ENCODE measurements around the gene CFAP68. TPM values are rescaled to one million over a fixed set of nuclear protein-coding genes. Genes with fewer than 3 reads are reported as not detected.
A peak's percentile ranks its signal among the peaks of the same experiment; 100 is the strongest.

Gene CFAP68
- total and polyA plus RNA-seq, 2 experiments from 2014 or later: 9.9 to 20.2 TPM

- peak overlapping the region; percentile 47; the same call in 1 of the 2 replicates for H2AFZ ChIP-seq
- in situ Hi-C loops (cut with MboI): no loop called here
- peaks cover 44% of the 10 kb centered on the region for H3F3A ChIP-seq (ENCODE audit: insufficient read depth)
- no peaks in the 10 kb centered on the region for H3K9me2 ChIP-seq (ENCODE audit: insufficient read depth)
- H3K27ac ChIP-seq: no peak overlapping the region
- no peak overlapping the region for H3K9ac ChIP-seq
- DNase-seq: no peak
- 88 to 92% methylated on average over 1 of the region's 1 CpG for WGBS, 2 experiments (ENCODE audit: low coverage in 1 of 2, low lambda C conversion rate in 2 of 2, missing lambda C conversion rate in 2 of 2)
- H3K36me3 ChIP-seq (ENCODE audit: low read depth): 0 out of 2 replicates have a peak, but pooled peaks cover 6% of the 10 kb centered on the region
- peaks cover 16% of the 10 kb centered on the region for H3K4me1 ChIP-seq (ENCODE audit: insufficient read depth)
- no peak overlapping the region for H3K4me2 ChIP-seq (ENCODE audit: unreplicated experiment)
- no peaks in the 10 kb centered on the region for H3K9me3 ChIP-seq (ENCODE audit: low read depth)
- no peaks in the 10 kb centered on the region for H4K20me1 ChIP-seq (ENCODE audit: insufficient read depth)
- H3K27me3 ChIP-seq (replicated peaks; ENCODE audit: insufficient read depth): no peaks in the 10 kb centered on the region
- no peak overlapping the region for H3K4me3 ChIP-seq
- no peak for TF ChIP-seq EZH2phosphoT487 (IDR thresholded peaks at IDR 0.05; ENCODE audit: insufficient read depth, low read depth)
- TF ChIP-seq EZH2 (IDR thresholded peaks at IDR 0.05; ENCODE audit: insufficient read depth, poor library complexity, severe bottlenecking): no peak
- 0 out of 2 replicates have a peak, but pooled peaks cover 9% of the 10 kb centered on the region for H3K79me2 ChIP-seq (ENCODE audit: insufficient read depth)
Observed at GRCh38 chr11:111906680-111907079, 27.3 kb downstream of the CFAP68 start.

- Histone ChIP-seq H3K9ac (no peak overlapping the region), H3K27ac (no peak overlapping the region), H3K4me2 (ENCODE audit: unreplicated experiment) (no peak overlapping the region), H2AFZ (no peak overlapping the region), H3K9me3 (ENCODE audit: low read depth) (no peaks in the 10 kb centered on the region), H3K79me2 (ENCODE audit: insufficient read depth) (peaks cover 16% of the 10 kb centered on the region), H3K4me3 (no peak overlapping the region), H3F3A (ENCODE audit: insufficient read depth) (peaks cover 49% of the 10 kb centered on the region), H3K36me3 (ENCODE audit: low read depth) (0 out of 2 replicates have a peak, but pooled peaks cover 6% of the 10 kb centered on the region), H4K20me1 (ENCODE audit: insufficient read depth) (no peaks in the 10 kb centered on the region), H3K4me1 (ENCODE audit: insufficient read depth) (peaks cover 26% of the 10 kb centered on the region), H3K27me3 (replicated peaks; ENCODE audit: insufficient read depth) (no peaks in the 10 kb centered on the region), H3K9me2 (ENCODE audit: insufficient read depth) (no peaks in the 10 kb centered on the region)
- in situ Hi-C loops (cut with MboI): no loop called here
- DNase-seq: no peak
- TF ChIP-seq EZH2phosphoT487 (IDR thresholded peaks at IDR 0.05; ENCODE audit: insufficient read depth, low read depth) (no peak), EZH2 (IDR thresholded peaks at IDR 0.05; ENCODE audit: insufficient read depth, poor library complexity, severe bottlenecking) (no peak)
- WGBS, 2 experiments (ENCODE audit: low coverage in 1 of 2, low lambda C conversion rate in 2 of 2, missing lambda C conversion rate in 2 of 2): 85 to 88% methylated on average over 5 of the region's 5 CpGs
Observed at GRCh38 chr11:111908639-111909305, 29.4 kb downstream of the CFAP68 start.

- DNase-seq: no peak
- no peak for TF ChIP-seq EZH2 (IDR thresholded peaks at IDR 0.05; ENCODE audit: insufficient read depth, poor library complexity, severe bottlenecking)
- no peak for TF ChIP-seq EZH2phosphoT487 (IDR thresholded peaks at IDR 0.05; ENCODE audit: insufficient read depth, low read depth)
- H3K4me1 ChIP-seq (ENCODE audit: insufficient read depth): peaks cover 30% of the 10 kb centered on the region
- 84 to 88% methylated on average over 5 of the region's 5 CpGs for WGBS, 2 experiments (ENCODE audit: low coverage in 1 of 2, low lambda C conversion rate in 2 of 2, missing lambda C conversion rate in 2 of 2)
- no peaks in the 10 kb centered on the region for H3K27me3 ChIP-seq (replicated peaks; ENCODE audit: insufficient read depth)
- H3K4me3 ChIP-seq: peak overlapping the region; percentile 65; the same call in 1 of the 2 replicates
- H3F3A ChIP-seq (ENCODE audit: insufficient read depth): peaks cover 49% of the 10 kb centered on the region
- peak overlapping the region; percentile 79 for H3K4me2 ChIP-seq (ENCODE audit: unreplicated experiment)
- in situ Hi-C loops (cut with MboI): no loop called here
- H3K9ac ChIP-seq: no peak overlapping the region
- no peaks in the 10 kb centered on the region for H4K20me1 ChIP-seq (ENCODE audit: insufficient read depth)
- no peaks in the 10 kb centered on the region for H3K9me2 ChIP-seq (ENCODE audit: insufficient read depth)
- H3K27ac ChIP-seq: peak overlapping the region; percentile 95; the same call in 1 of the 2 replicates
- H3K9me3 ChIP-seq (ENCODE audit: low read depth): no peaks in the 10 kb centered on the region
- peaks cover 19% of the 10 kb centered on the region for H3K79me2 ChIP-seq (ENCODE audit: insufficient read depth)
- 0 out of 2 replicates have a peak, but pooled peaks cover 6% of the 10 kb centered on the region for H3K36me3 ChIP-seq (ENCODE audit: low read depth)
- no peak overlapping the region for H2AFZ ChIP-seq
Observed at GRCh38 chr11:111909378-111909777, 30.0 kb downstream of the CFAP68 start.

- Histone ChIP-seq H3K9me3 (ENCODE audit: low read depth) (no peaks in the 10 kb centered on the region), H3F3A (ENCODE audit: insufficient read depth) (peaks cover 49% of the 10 kb centered on the region), H3K9ac (peak overlapping the region; percentile 81), H3K27me3 (replicated peaks; ENCODE audit: insufficient read depth) (no peaks in the 10 kb centered on the region), H3K9me2 (ENCODE audit: insufficient read depth) (no peaks in the 10 kb centered on the region), H2AFZ (peak overlapping the region; percentile 68; the same call in 1 of the 2 replicates), H3K4me3 (peak overlapping the region; percentile 65), H3K79me2 (ENCODE audit: insufficient read depth) (peaks cover 31% of the 10 kb centered on the region), H3K4me1 (ENCODE audit: insufficient read depth) (peaks cover 38% of the 10 kb centered on the region), H4K20me1 (ENCODE audit: insufficient read depth) (no peaks in the 10 kb centered on the region), H3K36me3 (ENCODE audit: low read depth) (0 out of 2 replicates have a peak, but pooled peaks cover 6% of the 10 kb centered on the region), H3K27ac (peak overlapping the region; percentile 95), H3K4me2 (ENCODE audit: unreplicated experiment) (peak overlapping the region; percentile 79)
- in situ Hi-C loops (cut with MboI): no loop called here
- peak; percentile 77 for DNase-seq
- WGBS, 2 experiments (ENCODE audit: low coverage in 1 of 2, low lambda C conversion rate in 2 of 2, missing lambda C conversion rate in 2 of 2): 22 to 23% methylated on average over 9 of the region's 9 CpGs
- no peak for TF ChIP-seq EZH2 (IDR thresholded peaks at IDR 0.05; ENCODE audit: insufficient read depth, poor library complexity, severe bottlenecking)
- TF ChIP-seq EZH2phosphoT487 (IDR thresholded peaks at IDR 0.05; ENCODE audit: insufficient read depth, low read depth): no peak
Observed at GRCh38 chr11:111910676-111911562, 31.6 kb downstream of the CFAP68 start.

Data from GM23248 (cell line).